DMS153 treated with DMSO at 0.1 percent for 48 hours (cell line): ENCODE measurements around the gene SLC41A1.

Experiments used
- DNase-seq: peaks from one replicate; lab custom pipeline; 2025; ENCODE audit not compliant: unreplicated experiment; lab: John Stamatoyannopoulos, UW

Gene SLC41A1

DNA sequence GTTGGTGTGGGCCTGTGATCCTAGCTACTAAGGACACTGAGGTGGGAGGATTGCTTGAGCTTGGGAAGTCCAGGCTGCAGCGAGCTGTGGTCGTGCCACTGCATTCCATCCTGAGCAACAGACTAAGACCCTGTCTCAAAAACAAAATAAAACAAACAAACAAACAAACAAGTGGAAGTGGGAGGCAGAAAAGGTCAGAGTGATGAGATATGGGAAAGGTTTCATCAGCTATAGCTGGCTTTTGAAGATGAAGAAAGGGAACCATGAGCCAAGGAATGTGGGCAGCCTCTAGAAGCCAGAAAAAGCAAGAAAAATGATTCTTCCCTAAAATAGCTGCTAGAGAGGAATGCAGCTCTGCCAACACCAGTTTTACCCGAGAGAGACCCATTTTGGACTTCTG is 52.4 kb downstream of the SLC41A1 start:
- no peak for DNase-seq

- DNase-seq, result no peak
Measured at GRCh38 chr1:205756552-205756951, 56.4 kb downstream of the SLC41A1 start.

DNA sequence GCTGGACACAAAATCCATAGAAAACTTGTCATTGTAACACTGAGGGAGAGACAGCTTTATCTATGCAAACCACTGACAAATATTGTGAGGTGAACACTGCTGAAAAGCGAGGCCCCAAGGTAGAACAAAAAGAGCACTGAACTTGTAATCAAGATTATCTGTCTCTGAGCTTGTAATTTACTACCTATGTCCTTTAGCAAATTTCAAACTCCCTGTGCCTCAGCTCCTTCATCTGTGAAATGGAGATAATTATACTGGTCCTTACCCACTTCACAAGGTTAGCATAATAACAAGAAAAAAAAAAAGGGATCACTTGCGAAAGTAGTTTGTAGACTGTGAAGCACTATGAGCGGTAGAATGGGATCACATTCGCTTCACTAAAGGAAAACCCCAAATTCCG is 58.1 kb downstream of the SLC41A1 start:
- DNase-seq, result no peak

DNA sequence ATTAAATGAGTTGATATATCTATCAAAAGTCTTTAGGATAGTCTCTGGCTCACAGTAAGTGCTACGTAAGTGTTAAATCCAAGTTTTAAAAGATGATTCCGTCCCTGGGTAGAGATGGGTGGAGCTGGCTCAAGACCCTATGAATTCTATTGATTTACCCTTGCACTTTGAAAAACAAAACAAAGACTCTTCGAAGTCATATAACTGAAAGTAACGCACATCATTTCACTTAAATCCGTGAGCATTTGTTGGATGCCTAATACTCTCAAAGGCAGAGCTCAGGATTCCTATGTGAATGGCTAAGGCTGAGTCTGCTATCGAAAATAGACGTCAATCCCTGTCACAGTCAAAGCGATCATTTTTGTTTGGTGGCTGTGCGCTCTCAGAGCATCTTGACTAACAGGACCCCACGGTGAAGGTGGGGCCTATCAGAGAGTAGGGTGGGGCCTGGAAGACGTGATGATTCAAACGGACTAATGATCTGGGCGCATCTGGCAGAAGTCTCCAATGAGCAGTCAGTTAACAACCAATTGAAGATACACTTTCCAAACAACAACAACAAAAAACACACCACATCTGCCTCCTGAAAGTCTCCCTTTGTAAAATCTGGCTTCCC is 61.9 kb downstream of the SLC41A1 start:
- DNase-seq, result no peak

DNA sequence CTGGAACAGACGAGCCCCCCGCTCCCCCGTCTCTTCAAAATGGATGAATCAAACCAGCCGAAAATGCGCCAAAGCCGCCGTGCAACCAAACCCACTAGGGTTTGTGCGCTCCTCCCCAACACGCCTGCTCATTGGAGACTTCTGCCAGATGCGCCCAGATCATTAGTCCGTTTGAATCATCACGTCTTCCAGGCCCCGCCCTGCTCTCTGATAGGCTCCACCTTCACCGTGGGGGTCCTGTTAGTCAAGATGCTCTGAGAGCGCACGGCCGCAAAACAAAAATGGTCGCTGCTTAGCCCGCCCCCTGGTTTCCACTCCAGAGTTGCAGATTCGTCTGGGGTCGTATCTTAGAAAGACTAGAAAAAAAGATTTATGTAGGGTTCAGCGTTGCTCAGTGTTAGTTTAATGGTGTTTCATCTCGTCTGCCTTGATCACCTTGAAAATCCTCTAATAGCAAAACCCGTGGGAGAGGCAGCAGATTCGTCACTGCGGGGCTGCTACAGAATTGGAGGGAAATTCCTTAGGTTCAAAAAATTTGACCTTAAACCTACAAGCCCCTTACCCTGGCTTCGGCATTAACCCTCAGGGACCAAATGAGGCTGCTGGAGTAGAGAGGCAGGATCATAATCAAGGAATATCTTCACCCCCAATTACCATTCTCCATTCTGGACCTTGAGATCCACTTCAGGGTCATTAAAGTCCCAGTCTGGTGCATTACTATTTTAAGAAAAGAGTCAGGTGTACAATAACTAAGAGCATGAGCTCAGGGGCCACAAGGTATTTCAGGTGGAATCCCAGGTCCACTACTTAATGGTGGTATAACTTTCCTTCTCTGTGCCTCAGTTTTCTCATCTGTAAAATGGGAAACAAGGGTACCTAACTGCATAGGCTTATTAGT is 62.6 kb downstream of the SLC41A1 start, which contains the start of gene NUCKS1:
NUCKS1 (minus strand) TSS at position 45 of the 898 bp plus-strand sequence. CDS start 209 bp downstream, outside the sequence.
- peak; percentile 99 for DNase-seq

DNA sequence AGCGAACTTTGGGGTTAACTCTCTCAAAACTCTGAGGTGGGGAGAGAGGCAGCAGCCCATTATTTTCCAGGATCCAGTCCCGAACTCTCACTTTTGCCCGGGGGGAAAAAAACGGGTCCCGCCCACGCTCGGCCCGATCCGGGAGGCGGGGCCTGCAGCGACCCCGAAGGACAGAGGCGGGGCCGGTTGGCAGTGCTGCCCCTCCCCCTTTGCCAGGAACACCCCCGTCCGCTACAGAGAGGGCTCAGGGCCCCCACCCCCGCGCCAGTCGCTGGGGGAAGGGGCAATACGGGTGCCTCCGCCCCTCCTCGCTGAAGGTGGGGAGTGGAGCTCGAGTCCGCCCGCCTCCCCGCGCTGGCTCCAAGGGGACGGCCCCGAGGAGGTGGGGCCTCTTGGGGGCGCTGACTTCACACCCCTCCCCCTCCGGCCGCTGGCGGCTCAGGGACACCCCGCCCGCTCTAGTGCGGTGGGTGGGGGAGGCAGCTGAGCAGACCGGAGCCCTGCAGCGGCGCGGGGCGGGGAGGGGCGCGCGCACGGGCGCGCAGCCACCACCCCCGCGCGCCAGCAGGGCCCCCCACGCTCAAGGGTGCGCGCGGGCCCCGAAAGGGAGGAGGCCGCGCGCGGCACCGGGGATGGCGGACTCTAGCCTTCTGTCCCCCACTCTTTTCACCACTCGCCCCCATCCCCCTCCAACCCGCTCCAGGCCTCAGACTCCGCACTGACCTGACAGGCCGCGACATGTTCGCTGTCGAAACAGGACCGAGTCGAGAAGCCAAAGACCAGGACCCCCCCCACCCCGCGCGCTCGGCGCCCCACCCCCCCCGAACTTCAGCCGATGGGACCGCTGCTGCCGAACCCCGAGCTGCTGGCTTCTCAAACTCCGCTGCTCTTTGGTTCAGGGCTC is 63.5 kb downstream of the SLC41A1 start:
- DNase-seq, result peak; percentile 92

DNA sequence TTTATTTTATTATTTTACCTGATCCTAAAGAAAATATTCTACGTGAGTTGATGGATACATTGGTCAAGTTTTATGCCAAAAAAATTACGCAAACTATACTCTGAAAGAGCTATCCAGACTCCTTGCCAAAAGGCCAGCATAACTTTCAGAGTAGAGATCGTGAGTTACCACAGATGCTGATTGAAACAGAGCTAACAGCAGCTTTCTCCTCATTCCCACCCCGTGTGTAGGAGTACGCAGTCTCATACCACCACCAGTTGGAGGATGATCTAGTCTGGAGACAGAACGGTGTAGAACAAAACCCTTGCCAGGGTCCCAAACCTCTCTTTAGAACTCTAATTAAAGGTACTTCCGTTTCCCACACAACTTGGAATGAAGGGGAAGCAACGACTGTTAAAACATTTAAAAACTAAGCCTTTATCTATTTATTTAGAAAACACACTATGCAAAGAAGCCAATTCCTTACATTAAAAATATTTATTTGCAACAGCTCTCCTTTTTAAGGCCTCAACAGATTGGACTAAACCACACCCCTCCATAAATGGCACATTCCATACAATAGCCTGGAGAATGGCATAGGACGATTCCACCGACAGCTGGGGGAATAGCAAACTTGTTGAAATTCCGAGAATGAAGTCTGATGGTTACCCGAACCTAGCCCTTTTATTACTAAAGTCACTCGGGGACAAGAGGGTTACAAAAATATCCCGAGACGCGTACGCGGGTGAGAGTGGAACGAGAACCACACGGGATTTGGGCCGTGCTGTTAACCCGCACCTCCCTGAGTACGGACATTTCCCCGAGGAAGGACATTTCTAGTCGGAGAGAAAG is 64.4 kb downstream of the SLC41A1 start:
- peak; percentile 48 for DNase-seq

GRCh38 chr1:205746757-205747412 is 66.1 kb downstream of the SLC41A1 start:
- no peak for DNase-seq

DNA sequence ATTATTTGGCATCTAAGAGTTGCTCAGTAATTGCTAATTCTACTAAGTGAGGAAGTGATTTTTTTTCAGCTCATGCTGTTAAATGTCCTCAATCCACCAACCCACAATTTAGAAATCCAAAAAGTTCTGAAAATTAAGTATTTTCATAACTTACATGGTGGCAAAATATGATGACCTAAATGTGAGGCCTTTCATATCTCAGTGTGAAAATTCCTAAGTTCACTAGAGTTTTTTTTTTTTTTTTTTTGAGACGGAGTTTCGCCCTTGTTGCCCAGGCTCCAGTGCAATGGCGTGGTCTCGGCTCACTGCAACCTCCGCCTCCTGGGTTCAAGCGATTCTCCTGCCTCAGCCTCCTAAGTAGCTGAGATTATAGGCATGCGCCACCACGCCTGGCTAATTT is 68.6 kb downstream of the SLC41A1 start:
- DNase-seq, result no peak

GRCh38 chr1:205743977-205744376 is 69.0 kb downstream of the SLC41A1 start:
- DNase-seq, result no peak

DNA sequence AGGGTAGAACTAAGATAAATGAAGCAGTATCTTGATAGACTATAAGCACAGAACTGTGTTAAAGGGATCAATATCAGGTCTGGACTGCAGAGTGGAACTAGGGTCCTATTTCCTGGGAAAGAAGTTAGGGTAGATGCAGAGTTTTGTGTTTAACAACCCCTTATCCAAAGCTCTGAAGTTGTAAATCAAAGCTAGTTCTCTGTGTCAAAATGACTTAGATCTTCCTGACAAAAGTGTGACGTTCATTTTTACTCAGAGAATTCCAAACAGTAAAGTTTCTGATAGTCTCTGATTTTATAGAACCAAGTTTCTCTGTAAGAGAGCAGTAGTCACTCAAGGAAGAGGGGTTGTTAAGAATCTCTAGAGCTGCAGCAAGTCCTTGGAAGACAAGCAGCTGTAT is 71.3 kb downstream of the SLC41A1 start:
- DNase-seq, result no peak

DNA sequence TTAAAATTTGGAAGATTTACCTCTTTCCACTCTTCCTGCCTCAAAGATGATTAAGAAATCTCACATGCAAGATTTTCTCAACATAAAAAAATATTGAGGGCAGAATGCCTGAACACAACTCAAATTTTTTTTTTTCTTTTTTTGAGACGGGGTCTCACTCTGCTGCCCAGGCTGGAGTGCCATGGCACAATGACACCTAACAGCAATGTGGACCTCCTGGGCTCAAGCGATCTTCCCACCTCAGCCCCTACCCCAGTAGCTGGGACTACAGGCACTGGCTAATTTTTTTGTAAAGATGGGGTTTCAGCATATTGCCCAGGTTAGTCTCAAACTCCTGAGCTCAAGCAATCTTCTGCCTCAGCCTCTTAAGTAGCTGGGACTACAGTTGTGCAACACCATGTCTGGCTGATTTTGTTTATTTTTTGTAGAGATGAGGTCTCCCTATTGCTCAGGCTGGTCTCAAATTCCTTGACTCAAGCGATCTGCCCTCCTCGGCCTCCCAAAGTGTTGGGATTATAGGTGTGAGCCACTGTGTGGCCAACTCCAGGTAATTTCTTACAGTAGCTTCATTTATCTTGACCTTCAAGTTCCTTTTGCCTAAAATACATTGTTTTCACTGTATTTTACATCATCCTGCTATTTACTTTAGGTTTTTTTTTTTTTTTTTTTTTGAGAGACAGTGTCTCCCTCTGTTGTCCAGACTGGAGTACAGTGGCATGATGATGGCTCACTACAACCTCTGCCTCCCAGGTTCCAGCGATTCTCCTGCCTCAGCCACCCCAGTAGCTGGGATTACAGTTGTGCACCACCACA is 73.4 kb downstream of the SLC41A1 start:
- DNase-seq, result no peak
